Stomach (tissue), 4 donors: ENCODE data around the gene HSFX4.
"Not testable (repeated sequence)": the region's sequence is repeated elsewhere in the genome, so short reads cannot be mapped to it uniquely, and the experiment has no call there.

ENCODE experiments used
- EP300 ChIP-seq: sonication (generic); formaldehyde crosslinking; IDR thresholded peaks from one replicate; pipeline ENCODE4 v1.6.1; 2017; ENCODE audit warnings: antibody characterized with exemption
- POLR2A ChIP-seq, 4 donors: fragments of 450-650 bp; IDR thresholded peaks; one replicate each; pipeline ENCODE4 v1.6.1; 2016; ENCODE audit warnings: antibody characterized with exemption in 4 of 4, control low read depth in 2 of 4, mild to moderate bottlenecking in 1 of 4, moderate library complexity in 1 of 4
- TF ChIP-seq, protein P1 (sequence below), 7 experiments: fragments of 450-650 bp in 4 of 7; fragments of 200-600 bp in 3 of 7; sonication (generic) in 3 of 7; IDR thresholded peaks; one replicate each; pipeline ENCODE4 v1.5.1; 2016 to 2019; ENCODE audit warnings: antibody characterized with exemption in 7 of 7, control low read depth in 2 of 7, mild to moderate bottlenecking in 1 of 7

DNA sequence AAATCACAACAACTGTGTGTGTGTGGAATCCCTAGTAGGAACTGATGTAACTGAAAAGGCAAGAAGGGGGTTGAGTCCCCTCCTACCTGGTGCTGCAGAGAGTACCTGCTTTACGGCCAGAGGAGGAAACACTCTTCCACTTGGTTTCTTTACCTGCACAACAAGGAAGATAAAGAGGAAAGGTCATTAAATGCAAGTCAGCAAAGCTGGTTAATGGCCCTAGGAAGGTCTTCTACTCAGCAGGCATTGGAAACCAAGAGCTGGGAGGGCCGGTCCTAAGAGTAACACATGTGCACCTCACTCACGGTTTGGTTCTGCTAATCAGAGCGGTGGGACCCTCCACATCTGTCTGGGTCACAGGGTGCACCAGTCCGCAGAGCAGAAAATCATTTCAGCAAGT is 8.0 kb downstream of the HSFX4 start:
- TF ChIP-seq POLR2A (IDR thresholded peaks at IDR 0.05); EP300: not testable (repeated sequence)
- TF ChIP-seq, protein P1, sequence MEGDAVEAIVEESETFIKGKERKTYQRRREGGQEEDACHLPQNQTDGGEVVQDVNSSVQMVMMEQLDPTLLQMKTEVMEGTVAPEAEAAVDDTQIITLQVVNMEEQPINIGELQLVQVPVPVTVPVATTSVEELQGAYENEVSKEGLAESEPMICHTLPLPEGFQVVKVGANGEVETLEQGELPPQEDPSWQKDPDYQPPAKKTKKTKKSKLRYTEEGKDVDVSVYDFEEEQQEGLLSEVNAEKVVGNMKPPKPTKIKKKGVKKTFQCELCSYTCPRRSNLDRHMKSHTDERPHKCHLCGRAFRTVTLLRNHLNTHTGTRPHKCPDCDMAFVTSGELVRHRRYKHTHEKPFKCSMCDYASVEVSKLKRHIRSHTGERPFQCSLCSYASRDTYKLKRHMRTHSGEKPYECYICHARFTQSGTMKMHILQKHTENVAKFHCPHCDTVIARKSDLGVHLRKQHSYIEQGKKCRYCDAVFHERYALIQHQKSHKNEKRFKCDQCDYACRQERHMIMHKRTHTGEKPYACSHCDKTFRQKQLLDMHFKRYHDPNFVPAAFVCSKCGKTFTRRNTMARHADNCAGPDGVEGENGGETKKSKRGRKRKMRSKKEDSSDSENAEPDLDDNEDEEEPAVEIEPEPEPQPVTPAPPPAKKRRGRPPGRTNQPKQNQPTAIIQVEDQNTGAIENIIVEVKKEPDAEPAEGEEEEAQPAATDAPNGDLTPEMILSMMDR (IDR thresholded peaks at IDR 0.05), result not testable (repeated sequence)
